22Rv1 (cell line): ENCODE data around the gene SCUBE3.

Source experiments
- H3K27ac ChIP-seq: fragments of 450-650 bp; 2 replicates; pipeline ENCODE4 v1.5.1; 2017
- CTCF ChIP-seq: fragments of 450-650 bp; IDR thresholded peaks from 2 replicates; pipeline ENCODE4 v1.5.1; 2017; ENCODE audit warnings: mild to moderate bottlenecking
- ZFX ChIP-seq: fragments of 450-650 bp; IDR thresholded peaks from 2 replicates; pipeline ENCODE4 v1.6.1; 2017; ENCODE audit warnings: antibody characterized with exemption, borderline replicate concordance

SCUBE3 gene

GRCh38 chr6:35209081-35209480 is 4.7 kb upstream of the SCUBE3 start:
- TF ChIP-seq CTCF = no peak
- no peak for TF ChIP-seq ZFX
- no peak overlapping the region for H3K27ac ChIP-seq

- H3K27ac ChIP-seq = no peak overlapping the region
- no peak for TF ChIP-seq ZFX
- TF ChIP-seq CTCF = no peak
Observed at GRCh38 chr6:35209622-35210247, 4.0 kb upstream of the SCUBE3 start.

GRCh38 chr6:35213298-35213791 is 411 bp upstream of the SCUBE3 start:
- no peak for TF ChIP-seq CTCF
- TF ChIP-seq ZFX = no peak
- H3K27ac ChIP-seq = no peak overlapping the region

- no peak for TF ChIP-seq ZFX
- no peak for TF ChIP-seq CTCF
- H3K27ac ChIP-seq = no peak overlapping the region
Observed at GRCh38 chr6:35214869-35215664, 1.3 kb downstream of the SCUBE3 start.

- no peak overlapping the region for H3K27ac ChIP-seq
- TF ChIP-seq CTCF = no peak
- TF ChIP-seq ZFX = no peak
Observed at GRCh38 chr6:35215665-35216411, 2.1 kb downstream of the SCUBE3 start.

- no peak for TF ChIP-seq CTCF
- no peak for TF ChIP-seq ZFX
- no peak overlapping the region for H3K27ac ChIP-seq
Observed at GRCh38 chr6:35216412-35216732, 2.6 kb downstream of the SCUBE3 start.
